GM21528 (cell line): ENCODE results near the gene DIP2B.
"Not testable (repeated sequence)": the region's sequence is repeated elsewhere in the genome, so short reads cannot be mapped to it uniquely, and the experiment has no call there.

Source experiments
- ATAC-seq: cut with Tn5 transposase; IDR thresholded peaks from one replicate; pipeline ENCODE4 v1.9.1; 2021; ENCODE audit warnings: mild to moderate bottlenecking, moderate library complexity; ENCODE audit not compliant: unreplicated experiment, low FRiP score

Gene DIP2B

GRCh38 chr12:50546441-50547318 lies 41.9 kb downstream of the DIP2B start:
- ATAC-seq = no peak

GRCh38 chr12:50547742-50548141 lies 43.0 kb downstream of the DIP2B start:
- ATAC-seq = no peak

GRCh38 chr12:50549885-50550284 lies 45.1 kb downstream of the DIP2B start:
- ATAC-seq = no peak

- no peak for ATAC-seq
These were observed 45.9 kb downstream of the DIP2B start for GRCh38 chr12:50550530-50551223.

GRCh38 chr12:50551866-50552265 lies 47.1 kb downstream of the DIP2B start:
- ATAC-seq = no peak

- no peak for ATAC-seq
These were observed 49.9 kb downstream of the DIP2B start for GRCh38 chr12:50554651-50555050.

GRCh38 chr12:50555471-50555885 lies 50.7 kb downstream of the DIP2B start:
- ATAC-seq = no peak

- no peak for ATAC-seq
These were observed 51.5 kb downstream of the DIP2B start for GRCh38 chr12:50556273-50556672.

GRCh38 chr12:50556796-50557195 lies 52.0 kb downstream of the DIP2B start:
- ATAC-seq = not testable (repeated sequence)

GRCh38 chr12:50557421-50557820 lies 52.6 kb downstream of the DIP2B start:
- ATAC-seq = no peak

GRCh38 chr12:50558970-50559369 lies 54.2 kb downstream of the DIP2B start:
- no peak for ATAC-seq

GRCh38 chr12:50562520-50563433 lies 58.0 kb downstream of the DIP2B start:
- no peak for ATAC-seq

GRCh38 chr12:50563434-50563787 lies 58.6 kb downstream of the DIP2B start:
- ATAC-seq = no peak

GRCh38 chr12:50564237-50564947 lies 59.6 kb downstream of the DIP2B start:
- ATAC-seq = no peak

GRCh38 chr12:50564948-50565297 lies 60.1 kb downstream of the DIP2B start:
- ATAC-seq = no peak

- no peak for ATAC-seq
These were observed 61.3 kb downstream of the DIP2B start for GRCh38 chr12:50566066-50566465.

- ATAC-seq = no peak
These were observed 63.1 kb downstream of the DIP2B start for GRCh38 chr12:50567926-50568325.

- no peak for ATAC-seq
These were observed 63.7 kb downstream of the DIP2B start for GRCh38 chr12:50568338-50569091.

GRCh38 chr12:50569321-50569720 lies 64.5 kb downstream of the DIP2B start:
- no peak for ATAC-seq

GRCh38 chr12:50569876-50570275 lies 65.1 kb downstream of the DIP2B start:
- no peak for ATAC-seq
